HepG2 (cell line): ENCODE data around the gene VAMP5. TPM values are rescaled to one million over a fixed set of nuclear protein-coding genes. Genes with fewer than 3 reads are reported as not detected.

Source experiments
- DZIP1 ChIP-seq: sonication (generic); formaldehyde crosslinking; IDR thresholded peaks from 2 replicates; pipeline ENCODE4 v1.5.0; 2020; ENCODE audit warnings: mild to moderate bottlenecking, missing genetic modification reagents
- FIP1L1 ChIP-seq: fragments of 200-400 bp; formaldehyde crosslinking; IDR thresholded peaks from 2 replicates; pipeline ENCODE4 v1.6.1; 2018; ENCODE audit warnings: low read depth, mild to moderate bottlenecking, low read length, moderate library complexity, borderline replicate concordance; ENCODE audit not compliant: insufficient read depth
- FOXA1 ChIP-seq, 2 experiments: fragments of 450-650 bp in 1 of 2; sonication (generic) in 1 of 2; formaldehyde crosslinking in 1 of 2; IDR thresholded peaks; 2 replicates each; pipeline versions ENCODE4 v1.4.0 to v1.6.1; 2016 to 2020; ENCODE audit warnings: missing genetic modification reagents in 1 of 2
- FUBP1 ChIP-seq: sonication (generic); formaldehyde crosslinking; IDR thresholded peaks from 2 replicates; pipeline ENCODE4 v1.5.1; 2020; ENCODE audit warnings: missing genetic modification reagents, mild to moderate bottlenecking, borderline replicate concordance
- IKZF4 ChIP-seq: sonication (generic); formaldehyde crosslinking; IDR thresholded peaks from 2 replicates; pipeline ENCODE4 v1.5.1; 2020; ENCODE audit warnings: borderline replicate concordance, mild to moderate bottlenecking, low read depth, missing genetic modification reagents; ENCODE audit errors: not compliant biosample characterization
- MIXL1 ChIP-seq: IDR thresholded peaks from 2 replicates; pipeline ENCODE4 v1.6.1; 2016
- MXD3 ChIP-seq: IDR thresholded peaks from 2 replicates; pipeline ENCODE4 v1.6.1; 2016; ENCODE audit warnings: mild to moderate bottlenecking, missing biosample characterization, missing genetic modification reagents
- NFKB2 ChIP-seq: sonication (generic); formaldehyde crosslinking; IDR thresholded peaks from 2 replicates; pipeline ENCODE4 v1.4.0; 2020; ENCODE audit warnings: missing genetic modification reagents, borderline replicate concordance
- NFYC ChIP-seq: IDR thresholded peaks from 2 replicates; pipeline ENCODE4 v1.6.1; 2016; ENCODE audit warnings: missing genetic modification reagents, missing compliant biosample characterization
- RBM39 ChIP-seq: fragments of 200-400 bp; formaldehyde crosslinking; IDR thresholded peaks from one replicate; pipeline ENCODE4 v1.6.1; 2018; ENCODE audit warnings: antibody characterized with exemption, mild to moderate bottlenecking, low read depth, low read length; ENCODE audit not compliant: poor library complexity, severe bottlenecking
- SIN3A ChIP-seq: IDR thresholded peaks from 2 replicates; pipeline ENCODE4 v1.6.1; 2011; ENCODE audit warnings: low read depth, mild to moderate bottlenecking, control low read depth, low read length, borderline replicate concordance
- TAF15 ChIP-seq: fragments of 200-400 bp; formaldehyde crosslinking; IDR thresholded peaks from one replicate; pipeline ENCODE4 v1.6.1; 2018; ENCODE audit warnings: mild to moderate bottlenecking, low read depth, low read length; ENCODE audit not compliant: poor library complexity, severe bottlenecking
- U2AF1 ChIP-seq: fragments of 200-400 bp; formaldehyde crosslinking; optimal IDR thresholded peaks from 2 replicates; pipeline ENCODE3; 2017; ENCODE audit warnings: mild to moderate bottlenecking, low read depth, low read length
- ZBTB38 ChIP-seq: sonication (generic); formaldehyde crosslinking; IDR thresholded peaks from 2 replicates; pipeline ENCODE4 v1.5.1; 2020; ENCODE audit warnings: mild to moderate bottlenecking, missing genetic modification reagents
- ZFP36 ChIP-seq: fragments of 150-350 bp; IDR thresholded peaks from 2 replicates; pipeline ENCODE4 v1.6.1; 2018; ENCODE audit warnings: borderline replicate concordance, low read length, low read depth; ENCODE audit not compliant: partially characterized antibody
- ZNF329 ChIP-seq: sonication (generic); formaldehyde crosslinking; IDR thresholded peaks from 2 replicates; pipeline ENCODE4 v1.9.0; 2021; ENCODE audit warnings: low read depth, mild to moderate bottlenecking, missing genetic modification reagents
- ZNF441 ChIP-seq: sonication (generic); formaldehyde crosslinking; IDR thresholded peaks from 2 replicates; pipeline ENCODE4 v1.7.0; 2021; ENCODE audit warnings: missing genetic modification reagents, borderline replicate concordance
- ZNF530 ChIP-seq: sonication (generic); formaldehyde crosslinking; IDR thresholded peaks from 2 replicates; pipeline ENCODE4 v1.5.0; 2020; ENCODE audit warnings: low read depth, mild to moderate bottlenecking, missing genetic modification reagents
- ZNF556 ChIP-seq: sonication (generic); formaldehyde crosslinking; IDR thresholded peaks from 2 replicates; pipeline ENCODE4 v1.4.0; 2020; ENCODE audit warnings: mild to moderate bottlenecking, missing genetic modification reagents, borderline replicate concordance
- ZNF558 ChIP-seq: sonication (generic); formaldehyde crosslinking; IDR thresholded peaks from 2 replicates; pipeline ENCODE4 v1.9.0; 2022; ENCODE audit warnings: mild to moderate bottlenecking, missing genetic modification reagents, borderline replicate concordance
- ZNF670 ChIP-seq: sonication (generic); formaldehyde crosslinking; IDR thresholded peaks from 2 replicates; pipeline ENCODE4 v1.8.0; 2022; ENCODE audit warnings: mild to moderate bottlenecking, missing genetic modification reagents, borderline replicate concordance
- ZSCAN12 ChIP-seq: sonication (generic); formaldehyde crosslinking; IDR thresholded peaks from 2 replicates; pipeline ENCODE4 v1.9.0; 2021; ENCODE audit warnings: mild to moderate bottlenecking, missing genetic modification reagents
- ZSCAN29 ChIP-seq: sonication (generic); formaldehyde crosslinking; conservative IDR thresholded peaks from 2 replicates; pipeline ENCODE4 v1.4.0; 2020; ENCODE audit warnings: mild to moderate bottlenecking, missing genetic modification reagents
- polyA plus RNA-seq, 8 experiments: library from polyadenylated mRNA; depleted of rRNA in 3 of 8; stranded (reverse) in 7 of 8; unstranded in 1 of 8; fragments of >200 nt; fragmentation: Illumina TruSeq in 4 of 8; extraction: Trizol in 4 of 8; gene quantifications; 2 replicates each; pipeline versions ENCODE4 v1.2.1 to v1.2.3, GENCODE V29; 2011 to 2016; ENCODE audit warnings: low read depth in 4 of 8, missing spikeins in 1 of 8, mixed read lengths in 1 of 8; ENCODE audit not compliant: insufficient read depth in 1 of 8
- total RNA-seq, 5 experiments: library from RNA; depleted of rRNA; stranded (reverse); fragments of >200 nt; fragmentation: Illumina TruSeq; extraction: Trizol; gene quantifications; 2 replicates each; pipeline ENCODE4 v1.2.3, GENCODE V29; 2016; ENCODE audit warnings: low read depth in 1 of 5

Gene VAMP5
- total and polyA plus RNA-seq, 2 of the 13 experiments (the other 11 are each of a cell fraction or from before 2014, with no cell fraction given), result 7.2 to 56.7 TPM

- TF ChIP-seq RBM39 (peak; percentile 88), DZIP1 (CRISPR knock-in tag) (0 out of 2 replicates have a peak, but pooled peaks have one; percentile 84), ZNF558 (CRISPR knock-in tag) (0 out of 2 replicates have a peak, but pooled peaks have one; percentile 38), NFKB2 (CRISPR knock-in tag) (peak; percentile 60; the same call in 1 of the 2 replicates), SIN3A (peak; percentile 94; the same call in 1 of the 2 replicates), ZSCAN12 (CRISPR knock-in tag) (no peak), ZNF441 (CRISPR knock-in tag) (0 out of 2 replicates have a peak, but pooled peaks have one; percentile 12), ZSCAN29 (CRISPR knock-in tag) (peak; percentile 72; the same call in 1 of the 2 replicates), MXD3 (CRISPR knock-in tag) (peak; percentile 63), TAF15 (peak; percentile 80), ZNF530 (CRISPR knock-in tag) (no peak), ZNF670 (peak; percentile 86), ZFP36 (no peak), FIP1L1 (no peak), FOXA1 (IDR thresholded peaks at IDR 0.05) (no peak), FOXA1 (CRISPR knock-in tag; IDR thresholded peaks at IDR 0.05) (peak; percentile 27; the same call in 1 of the 2 replicates), MIXL1 (CRISPR knock-in tag) (peak; percentile 52), ZNF556 (CRISPR knock-in tag) (peak; percentile 88; the same call in 1 of the 2 replicates), ZNF329 (CRISPR knock-in tag) (peak; percentile 85), ZBTB38 (CRISPR knock-in tag) (peak; percentile 93; the same call in 1 of the 2 replicates), U2AF1 (no peak), FUBP1 (0 out of 2 replicates have a peak, but pooled peaks have one; percentile 62), IKZF4 (CRISPR knock-in tag) (no peak), NFYC (0 out of 2 replicates have a peak, but pooled peaks have one; percentile 10)
Observed at GRCh38 chr2:85561280-85562212, 22.7 kb upstream of the VAMP5 start, which contains the start of gene GGCX (continued).
